ENCODE measurements around the gene PAX3. TPM values are rescaled to one million over a fixed set of nuclear protein-coding genes. Genes with fewer than 3 reads are reported as not detected.

Gene PAX3
- total RNA-seq, 1 experiment from 2014 or later, result 117 TPM

- peaks cover 42% of the 10 kb centered on the region for H3K4me1 ChIP-seq
- peak overlapping the region; percentile 89 for H3K4me3 ChIP-seq
- DNase-seq, result peak; percentile 99 to 100
- H3K9me3 ChIP-seq (replicated peaks), result no peaks in the 10 kb centered on the region
- no peaks in the 10 kb centered on the region for H3K27me3 ChIP-seq
- peak overlapping the region; percentile 70 for H3K27ac ChIP-seq
- no peaks in the 10 kb centered on the region for H3K36me3 ChIP-seq
These were observed 19.4 kb upstream of the PAX3 start for GRCh38 chr2:222318026-222318711.

- H3K4me3 ChIP-seq, result no peak overlapping the region
- H3K9me3 ChIP-seq (replicated peaks), result no peaks in the 10 kb centered on the region
- H3K4me1 ChIP-seq, result peaks cover 29% of the 10 kb centered on the region
- peak in 1 of 2 experiments; percentile 63 for DNase-seq
- no peak overlapping the region for H3K27ac ChIP-seq
- H3K27me3 ChIP-seq, result no peaks in the 10 kb centered on the region
- H3K36me3 ChIP-seq, result no peaks in the 10 kb centered on the region
These were observed 16.8 kb upstream of the PAX3 start for GRCh38 chr2:222315443-222316121.

GRCh38 chr2:222313816-222314215 lies 15.0 kb upstream of the PAX3 start:
- H3K27me3 ChIP-seq, result no peaks in the 10 kb centered on the region
- no peak overlapping the region for H3K27ac ChIP-seq

GRCh38 chr2:222311978-222312738 lies 13.4 kb upstream of the PAX3 start:
- DNase-seq, result no peak
- no peaks in the 10 kb centered on the region for H3K27me3 ChIP-seq
- H3K9me3 ChIP-seq (replicated peaks), result no peaks in the 10 kb centered on the region
- no peak overlapping the region for H3K4me3 ChIP-seq
- H3K36me3 ChIP-seq, result no peaks in the 10 kb centered on the region
- peaks cover 28% of the 10 kb centered on the region for H3K4me1 ChIP-seq
- H3K27ac ChIP-seq, result no peak overlapping the region

More at GRCh38 chr2:222313816-222314215, 15.0 kb upstream of the PAX3 start:
- Histone ChIP-seq H3K36me3 (no peaks in the 10 kb centered on the region), H3K9me3 (replicated peaks) (no peaks in the 10 kb centered on the region), H3K4me1 (peaks cover 29% of the 10 kb centered on the region), H3K4me3 (no peak overlapping the region)
- DNase-seq, result peak in 1 of 2 experiments; percentile 51

- Histone ChIP-seq H3K4me1 (peaks cover 21% of the 10 kb centered on the region), H3K27me3 (no peaks in the 10 kb centered on the region), H3K27ac (no peak overlapping the region), H3K36me3 (no peaks in the 10 kb centered on the region), H3K4me3 (no peak overlapping the region), H3K9me3 (replicated peaks) (no peaks in the 10 kb centered on the region)
- no peak for DNase-seq
These were observed 12.7 kb upstream of the PAX3 start for GRCh38 chr2:222311319-222311977.

- no peak for DNase-seq
These were observed 12.0 kb upstream of the PAX3 start for GRCh38 chr2:222310747-222311318.

GRCh38 chr2:222309766-222310165 lies 11.0 kb upstream of the PAX3 start:
- DNase-seq, result no peak
- H3K27ac ChIP-seq, result no peak overlapping the region
- H3K27me3 ChIP-seq, result no peaks in the 10 kb centered on the region
- H3K4me1 ChIP-seq, result peaks cover 18% of the 10 kb centered on the region
- no peak overlapping the region for H3K4me3 ChIP-seq
- no peaks in the 10 kb centered on the region for H3K36me3 ChIP-seq
- 0 out of 2 replicates have a peak, but pooled peaks cover 5% of the 10 kb centered on the region for H3K9me3 ChIP-seq (replicated peaks)

More at GRCh38 chr2:222310747-222311318, 12.0 kb upstream of the PAX3 start:
- no peak overlapping the region for H3K27ac ChIP-seq
- H3K27me3 ChIP-seq, result no peaks in the 10 kb centered on the region
- H3K4me1 ChIP-seq, result peaks cover 15% of the 10 kb centered on the region
- H3K9me3 ChIP-seq (replicated peaks), result 0 out of 2 replicates have a peak, but pooled peaks cover under 1% of the 10 kb centered on the region
- no peaks in the 10 kb centered on the region for H3K36me3 ChIP-seq
- H3K4me3 ChIP-seq, result no peak overlapping the region

GRCh38 chr2:222309361-222309760 lies 10.6 kb upstream of the PAX3 start:
- no peaks in the 10 kb centered on the region for H3K36me3 ChIP-seq
- peaks cover 20% of the 10 kb centered on the region for H3K4me1 ChIP-seq
- H3K27ac ChIP-seq, result no peak overlapping the region
- H3K9me3 ChIP-seq (replicated peaks), result 0 out of 2 replicates have a peak, but pooled peaks cover 5% of the 10 kb centered on the region
- no peak overlapping the region for H3K4me3 ChIP-seq
- H3K27me3 ChIP-seq, result no peaks in the 10 kb centered on the region
- DNase-seq, result no peak

GRCh38 chr2:222307978-222308730 lies 9.4 kb upstream of the PAX3 start:
- H3K27ac ChIP-seq, result no peak overlapping the region
- 0 out of 2 replicates have a peak, but pooled peaks cover 5% of the 10 kb centered on the region for H3K9me3 ChIP-seq (replicated peaks)
- H3K27me3 ChIP-seq, result no peaks in the 10 kb centered on the region
- DNase-seq, result no peak
- peaks cover 11% of the 10 kb centered on the region for H3K4me1 ChIP-seq
- H3K4me3 ChIP-seq, result no peak overlapping the region
- H3K36me3 ChIP-seq, result no peaks in the 10 kb centered on the region

GRCh38 chr2:222307143-222307756 lies 8.5 kb upstream of the PAX3 start:
- no peak for DNase-seq
- Histone ChIP-seq H3K4me1 (peaks cover 11% of the 10 kb centered on the region), H3K4me3 (no peak overlapping the region), H3K9me3 (replicated peaks) (0 out of 2 replicates have a peak, but pooled peaks cover 5% of the 10 kb centered on the region), H3K27ac (no peak overlapping the region), H3K36me3 (no peaks in the 10 kb centered on the region), H3K27me3 (no peaks in the 10 kb centered on the region)

- peaks cover 11% of the 10 kb centered on the region for H3K4me1 ChIP-seq
- H3K27ac ChIP-seq, result no peak overlapping the region
- no peak overlapping the region for H3K4me3 ChIP-seq
- DNase-seq, result no peak
- no peaks in the 10 kb centered on the region for H3K27me3 ChIP-seq
- 0 out of 2 replicates have a peak, but pooled peaks cover 5% of the 10 kb centered on the region for H3K9me3 ChIP-seq (replicated peaks)
- H3K36me3 ChIP-seq, result no peaks in the 10 kb centered on the region
These were observed 7.8 kb upstream of the PAX3 start for GRCh38 chr2:222306393-222307142.

- peak overlapping the region; percentile 29 for H3K27ac ChIP-seq
- H3K4me1 ChIP-seq, result peaks cover 11% of the 10 kb centered on the region
- DNase-seq, result no peak
- 0 out of 2 replicates have a peak, but pooled peaks cover 5% of the 10 kb centered on the region for H3K9me3 ChIP-seq (replicated peaks)
- H3K36me3 ChIP-seq, result no peaks in the 10 kb centered on the region
- peak overlapping the region; percentile 20 for H3K4me3 ChIP-seq
- no peaks in the 10 kb centered on the region for H3K27me3 ChIP-seq
These were observed 7.0 kb upstream of the PAX3 start for GRCh38 chr2:222305516-222306392.

All from SJCRH30 (cell line).